HG02678 (cell line): ENCODE results near the gene PRMT7.
A peak's percentile ranks its signal among the peaks of the same experiment; 100 is the strongest.

ENCODE experiments used
- ATAC-seq: cut with Tn5 transposase; IDR thresholded peaks from one replicate; pipeline ENCODE4 v1.9.1; 2021; ENCODE audit warnings: mild to moderate bottlenecking, moderate library complexity; ENCODE audit not compliant: unreplicated experiment

Gene PRMT7

DNA sequence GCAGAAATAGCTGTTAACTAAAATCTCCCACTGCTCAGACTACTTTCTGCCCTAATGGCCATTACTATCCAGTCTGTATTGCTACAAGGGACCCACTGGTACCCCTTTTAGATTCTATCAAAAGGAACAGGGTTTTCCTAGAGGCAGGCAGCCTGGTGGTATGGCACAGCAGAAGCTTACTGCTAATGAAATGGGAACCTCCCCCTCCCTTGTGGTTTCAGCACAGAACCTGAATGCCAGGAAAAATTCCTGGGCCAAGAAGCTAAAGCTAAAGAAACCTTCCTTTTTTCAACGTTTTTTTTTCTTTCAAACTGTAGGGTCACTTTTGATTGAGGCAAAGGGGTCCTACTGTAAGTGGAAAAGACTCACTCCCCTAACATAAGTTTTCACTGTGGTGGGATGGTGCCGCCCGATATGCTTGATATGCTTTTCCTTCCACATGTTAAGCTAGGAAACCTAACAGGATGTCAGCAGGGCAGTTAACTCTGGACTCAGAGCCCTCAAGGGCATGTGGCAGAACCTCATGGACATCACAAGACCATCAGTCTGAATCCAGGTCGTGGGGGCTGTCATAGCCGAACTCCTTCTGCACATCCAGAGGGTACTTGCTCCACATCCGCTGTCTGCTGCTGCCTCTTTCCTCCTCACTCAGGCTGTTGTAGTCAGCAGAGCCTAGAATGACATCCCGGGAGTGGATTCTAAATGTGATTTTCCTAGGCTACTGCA, 9.9 kb upstream of the PRMT7 start:
- ATAC-seq: no peak

- ATAC-seq: no peak
These were observed 4.2 kb upstream of the PRMT7 start for GRCh38 chr16:68306633-68307032.

- no peak for ATAC-seq
These were observed 1.0 kb upstream of the PRMT7 start for GRCh38 chr16:68309799-68310198.

DNA sequence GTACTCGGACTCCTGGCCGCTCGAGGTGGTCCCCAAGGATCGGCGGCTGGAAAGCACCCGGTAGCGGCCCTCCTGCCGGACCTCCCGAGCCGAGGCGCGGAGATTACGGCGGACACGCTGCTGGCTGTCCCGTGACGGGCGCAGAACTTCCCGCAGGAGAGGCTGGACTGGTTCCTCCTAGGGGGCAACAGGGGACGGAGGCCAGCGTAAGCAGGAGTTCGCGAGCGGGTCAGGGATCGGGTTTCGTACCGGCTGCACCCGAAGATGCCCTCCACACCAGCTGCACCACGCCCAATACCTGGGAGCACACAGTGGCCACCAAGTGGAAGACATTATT, 414 bp upstream of the PRMT7 start:
- peak; percentile 26 for ATAC-seq

DNA sequence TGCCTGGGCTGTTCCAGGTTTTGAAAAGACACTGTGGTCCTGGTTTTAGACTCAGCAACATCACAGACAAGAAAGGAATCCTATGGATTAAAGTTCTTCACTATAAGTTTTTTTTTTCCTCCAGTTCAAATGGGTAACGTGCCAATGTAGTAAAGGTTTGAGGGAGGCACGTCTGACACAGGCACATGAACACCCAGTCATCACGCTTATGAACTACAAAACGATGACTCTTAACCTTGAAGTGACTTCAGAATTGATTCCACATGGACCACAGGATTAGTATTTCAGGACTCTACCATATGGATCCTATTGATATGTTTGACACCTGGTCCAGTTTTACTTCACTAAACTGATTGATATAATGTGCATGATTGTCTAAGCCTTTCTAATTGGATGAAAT, 2.3 kb downstream of the PRMT7 start:
- ATAC-seq: no peak

DNA sequence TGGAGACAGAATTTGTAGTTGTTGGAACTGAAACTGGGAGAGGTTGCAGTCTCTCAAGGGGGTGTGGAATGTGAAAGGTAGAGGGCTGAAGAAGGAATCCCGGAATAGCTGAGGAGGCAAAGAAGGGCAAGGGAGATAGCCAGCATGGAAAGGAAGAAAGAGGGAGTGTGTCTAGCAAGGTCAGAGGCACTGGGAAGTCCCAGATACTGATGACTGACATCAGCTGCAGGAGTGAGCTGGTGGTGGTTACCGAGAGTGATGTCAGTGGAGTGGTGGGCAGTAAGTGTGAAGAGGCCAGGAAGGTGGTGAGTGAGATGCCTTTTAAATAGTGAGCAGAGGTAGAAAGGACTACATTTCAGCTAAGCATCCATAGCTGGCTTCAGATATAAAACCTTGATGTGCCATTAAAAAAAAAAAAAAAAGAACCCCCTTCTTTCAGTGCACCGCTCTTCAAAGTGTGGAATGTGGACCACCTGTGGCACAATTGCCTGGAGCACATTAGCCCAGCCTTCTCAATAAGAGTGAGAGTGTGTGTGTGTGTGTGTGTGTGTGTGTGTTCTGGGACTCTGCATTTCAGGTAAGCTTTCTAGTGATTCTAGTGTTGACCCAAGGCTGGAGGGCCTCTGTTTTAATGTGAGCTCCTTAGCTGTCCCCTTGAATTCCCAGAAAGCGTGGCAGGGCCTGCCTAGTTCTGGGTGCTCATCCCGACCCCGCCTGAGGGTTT, 8.5 kb downstream of the PRMT7 start:
- no peak for ATAC-seq

DNA sequence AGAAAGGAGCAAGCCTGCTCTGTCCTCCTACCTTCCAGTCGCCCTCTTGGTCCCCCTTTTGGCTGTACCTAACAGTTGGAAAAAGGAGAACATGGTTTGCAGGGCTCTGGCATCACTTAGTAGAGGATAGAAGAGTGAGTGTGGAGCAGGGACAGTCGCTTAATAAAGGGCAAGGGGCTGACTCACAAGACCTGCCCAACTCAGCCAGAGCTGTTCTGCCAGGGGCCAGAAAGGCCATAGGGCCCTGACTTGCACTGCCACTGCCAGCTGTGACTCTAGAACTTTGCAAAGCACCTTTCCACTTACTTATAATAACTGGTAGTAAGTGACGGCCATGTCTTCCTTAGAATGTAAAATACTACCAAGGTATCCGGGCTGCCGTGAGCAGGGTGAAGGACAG, 13.5 kb downstream of the PRMT7 start:
- ATAC-seq: no peak

- no peak for ATAC-seq
These were observed 14.1 kb downstream of the PRMT7 start for GRCh38 chr16:68324780-68325357.

DNA sequence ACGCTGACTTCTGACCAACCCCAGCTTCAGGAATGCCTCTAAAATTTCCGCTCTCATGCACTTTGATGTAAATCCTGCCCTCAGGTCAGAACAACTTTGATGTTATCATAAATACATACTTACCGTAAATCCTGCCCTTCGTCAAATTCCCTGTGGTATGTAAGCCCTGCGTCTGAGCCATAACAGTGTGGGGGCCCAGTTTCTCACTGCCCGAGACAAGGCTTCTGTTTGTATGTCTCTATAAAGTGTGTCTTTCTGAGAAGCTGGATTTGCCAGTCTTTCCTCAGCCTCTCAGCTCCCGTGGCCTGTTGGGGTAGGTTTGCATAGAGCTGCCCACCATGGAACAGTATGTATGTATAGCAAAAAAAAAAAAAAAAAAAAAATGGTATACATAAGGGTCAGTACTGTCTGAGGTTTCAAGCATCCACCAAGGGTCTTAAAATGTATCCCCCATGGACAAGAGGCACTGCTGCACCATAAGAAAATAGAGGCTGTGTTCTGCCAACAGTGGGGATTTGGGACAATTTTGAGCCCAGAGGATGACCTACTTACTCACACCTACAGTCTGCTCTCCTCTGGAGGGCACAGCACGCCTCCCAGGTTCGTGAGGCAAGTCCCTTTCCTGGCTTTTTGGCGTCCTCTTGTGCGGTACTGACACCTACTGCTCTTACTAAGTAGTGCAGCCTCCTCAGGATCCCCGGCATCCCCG, 17.5 kb downstream of the PRMT7 start:
- ATAC-seq: peak; percentile 65

DNA sequence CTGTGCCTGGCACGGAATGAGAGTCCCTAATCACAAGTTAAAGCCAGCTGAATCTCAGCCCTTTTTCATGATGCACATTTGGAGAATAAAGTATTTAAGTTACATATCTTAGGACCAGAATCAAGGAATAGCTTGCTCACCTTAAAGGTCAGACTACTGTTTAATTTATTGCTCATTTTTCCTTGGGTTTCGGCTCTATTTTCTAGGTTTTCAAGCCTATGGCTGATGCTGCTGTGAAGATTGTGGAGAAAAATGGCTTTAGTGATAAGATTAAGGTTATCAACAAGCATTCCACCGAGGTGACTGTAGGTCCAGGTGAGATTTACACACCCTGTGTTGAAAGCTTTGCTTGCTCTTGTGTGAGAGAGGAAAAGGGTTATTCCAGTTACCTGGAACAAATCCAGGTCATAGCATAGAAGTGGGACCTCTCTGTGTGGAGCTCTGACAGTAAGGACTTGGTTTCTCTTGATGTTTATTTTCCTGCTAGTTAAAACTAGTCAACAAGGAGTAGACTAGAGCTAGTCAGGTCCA, 18.1 kb downstream of the PRMT7 start:
- ATAC-seq: no peak

GRCh38 chr16:68331879-68332410, 21.1 kb downstream of the PRMT7 start:
- no peak for ATAC-seq

GRCh38 chr16:68332411-68333121, 21.7 kb downstream of the PRMT7 start:
- no peak for ATAC-seq

GRCh38 chr16:68335175-68335574, 24.4 kb downstream of the PRMT7 start:
- no peak for ATAC-seq

GRCh38 chr16:68338326-68339119, 27.7 kb downstream of the PRMT7 start:
- no peak for ATAC-seq

GRCh38 chr16:68339214-68339613, 28.4 kb downstream of the PRMT7 start:
- no peak for ATAC-seq

GRCh38 chr16:68342620-68343019, 31.8 kb downstream of the PRMT7 start:
- ATAC-seq: no peak

GRCh38 chr16:68343137-68343536, 32.3 kb downstream of the PRMT7 start:
- no peak for ATAC-seq

- no peak for ATAC-seq
These were observed 33.4 kb downstream of the PRMT7 start for GRCh38 chr16:68344252-68344651.

DNA sequence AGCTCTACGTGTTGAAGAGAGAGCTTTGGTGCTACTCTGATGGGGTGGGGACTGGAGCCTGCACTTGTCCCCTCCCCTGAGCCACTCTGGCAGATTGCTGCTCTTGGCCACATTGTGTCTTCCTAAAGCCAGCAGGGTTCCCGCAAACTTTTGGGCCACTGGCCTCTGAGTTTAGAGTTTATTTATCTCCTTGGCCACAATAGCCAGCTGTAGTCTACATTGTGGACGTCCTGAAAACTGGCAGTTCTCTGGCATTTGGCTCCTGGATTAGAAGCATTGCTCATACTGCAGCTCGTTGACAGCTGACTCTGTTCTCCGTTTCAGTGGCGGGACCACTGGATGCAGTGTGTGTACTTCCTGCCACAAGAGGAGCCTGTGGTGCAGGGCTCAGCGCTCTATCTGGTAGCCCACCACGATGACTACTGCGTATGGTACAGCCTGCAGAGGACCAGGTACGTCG, 34.6 kb downstream of the PRMT7 start:
- ATAC-seq: no peak
